CD4-positive, alpha-beta memory T cell (primary cell): ENCODE results near the gene SFMBT2. TPM values are rescaled to one million over a fixed set of nuclear protein-coding genes. Genes with fewer than 3 reads are reported as not detected.
A peak's percentile ranks its signal among the peaks of the same experiment; 100 is the strongest.

Experiments used
- CTCF ChIA-PET: fragments of 350-600 bp; sonication (Branson Sonifier 250); formaldehyde crosslinking; loops from one replicate; lab custom pipeline; 2021; ENCODE audit warnings: inconsistent platforms; ENCODE audit not compliant: partially characterized antibody; lab: Charles Lee
- POLR2A ChIA-PET: fragments of 350-600 bp; sonication (Branson Sonifier 250); formaldehyde crosslinking; loops from one replicate; lab custom pipeline; 2021; ENCODE audit not compliant: partially characterized antibody; lab: Charles Lee
- DNase-seq, 5 donors: peaks; one replicate each; pipeline versions ENCODE4 v3.0.0 to v3.0.0-alpha.2; 2020 to 2022; ENCODE audit warnings: mixed read lengths in 1 of 5
- H3K27ac ChIP-seq: one replicate; pipeline ENCODE4 v1.7.0; 2013; ENCODE audit warnings: low read depth, low read length
- H3K27me3 ChIP-seq: 2 replicates; pipeline ENCODE4 v1.7.0; 2013; ENCODE audit warnings: mild to moderate bottlenecking, low read length, moderate library complexity; ENCODE audit not compliant: insufficient read depth
- H3K36me3 ChIP-seq: 2 replicates; pipeline ENCODE4 v1.7.0; 2013; ENCODE audit warnings: mild to moderate bottlenecking, low read length, moderate library complexity; ENCODE audit not compliant: insufficient read depth
- H3K4me1 ChIP-seq: 2 replicates; pipeline ENCODE4 v1.7.0; 2013; ENCODE audit warnings: mild to moderate bottlenecking, low read length, moderate library complexity; ENCODE audit not compliant: insufficient read depth
- H3K4me3 ChIP-seq, 2 donors: one replicate each; pipeline ENCODE4 v1.7.0; 2013; ENCODE audit warnings: low read length in 2 of 2, mild to moderate bottlenecking in 1 of 2
- H3K9me3 ChIP-seq, 2 donors: one replicate each; pipeline ENCODE4 v1.7.0; 2013; ENCODE audit warnings: low read length in 2 of 2, control low read depth in 1 of 2; ENCODE audit not compliant: control insufficient read depth in 1 of 2
- H3K27ac Mint-ChIP-seq, 7 donors: one replicate each; pipeline ENCODE4 v1.8.0; 2020 to 2021; ENCODE audit warnings: mixed read lengths in 7 of 7, mild to moderate bottlenecking in 6 of 7, inconsistent platforms in 3 of 7, moderate library complexity in 3 of 7
- H3K27me3 Mint-ChIP-seq, 2 donors: one replicate each; pipeline ENCODE4 v1.8.0; 2020 to 2021; ENCODE audit warnings: mixed read lengths in 2 of 2
- H3K36me3 Mint-ChIP-seq, 2 donors: one replicate each; pipeline ENCODE4 v1.8.0; 2020 to 2021; ENCODE audit warnings: mixed read lengths in 2 of 2, inconsistent platforms in 1 of 2, mild to moderate bottlenecking in 1 of 2
- H3K4me1 Mint-ChIP-seq, 4 donors: one replicate each; pipeline ENCODE4 v1.8.0; 2020 to 2021; ENCODE audit warnings: mixed read lengths in 4 of 4, mild to moderate bottlenecking in 1 of 4
- H3K4me3 Mint-ChIP-seq, 8 donors: one replicate each; pipeline ENCODE4 v1.8.0; 2020 to 2021; ENCODE audit warnings: mixed read lengths in 8 of 8, mild to moderate bottlenecking in 7 of 8, moderate library complexity in 6 of 8, inconsistent platforms in 3 of 8
- H3K9me3 Mint-ChIP-seq, 8 donors: one replicate each; pipeline ENCODE4 v1.8.0; 2020 to 2021; ENCODE audit warnings: mixed read lengths in 8 of 8, mild to moderate bottlenecking in 5 of 8, inconsistent platforms in 3 of 8, moderate library complexity in 1 of 8
- intact Hi-C: fragments of 100-400 bp; cut with micrococcal nuclease; formaldehyde crosslinking; loops from one replicate; pipeline ENCODE4 v1.15.1; 2023
- polyA plus RNA-seq, 2 donors: library from polyadenylated mRNA; unstranded; fragments of 300-500 nt; fragmentation: Illumina TruSeq; gene quantifications; one replicate each; pipeline ENCODE4 v1.2.3, GENCODE V29; 2021
- total RNA-seq, 2 experiments: library from RNA; stranded (reverse); gene quantifications; one replicate each; pipeline ENCODE4 v1.2.3, GENCODE V29; 2021

SFMBT2 gene
- total and polyA plus RNA-seq, 4 experiments from 2014 or later, result 1.7 to 22.3 (median 11.7) TPM

DNA sequence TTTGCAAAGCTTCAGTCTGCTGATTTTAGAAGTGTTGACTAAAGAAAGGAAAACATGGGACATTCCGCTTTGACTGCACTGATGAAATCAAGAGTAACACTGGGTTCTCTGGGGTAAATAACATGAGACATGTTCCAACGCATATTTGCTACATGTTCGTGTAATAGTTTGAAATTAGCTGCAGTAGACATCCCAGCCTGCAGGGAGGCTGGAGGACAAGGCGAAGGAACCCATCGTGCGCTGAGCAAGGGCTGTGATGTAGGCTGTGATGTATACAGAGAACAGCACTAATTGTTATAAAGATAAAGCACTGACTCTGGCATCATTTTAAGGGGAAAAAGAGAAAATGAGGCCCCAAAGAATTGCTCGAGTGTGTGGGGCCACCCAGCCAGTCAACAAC is 40.3 kb downstream of the SFMBT2 start:
- no peak overlapping the region for H3K4me3 ChIP-seq
- no peak for DNase-seq
- H3K36me3 Mint-ChIP-seq, result peaks cover 63 to 74% of the 10 kb centered on the region in 2 donors
- no peaks in the 10 kb centered on the region for H3K27me3 ChIP-seq
- H3K27me3 Mint-ChIP-seq, result no peaks in the 10 kb centered on the region
- H3K4me3 Mint-ChIP-seq, result no peak overlapping the region
- no peaks in the 10 kb centered on the region for H3K4me1 ChIP-seq
- ChIA-PET CTCF (interaction anchor here (1.0 kb wide), 1 partner anchor 13 kb away, joined by 4 read pairs; no protein-coding TSS in a partner anchor), POLR2A (no interaction called here)
- H3K4me1 Mint-ChIP-seq, result peaks cover 0 to 4% (median under 1%) of the 10 kb centered on the region in 4 donors
- intact Hi-C loops, result no loop called here
- H3K27ac ChIP-seq, result no peak overlapping the region
- H3K27ac Mint-ChIP-seq, result no peak overlapping the region
- no peaks in the 10 kb centered on the region for H3K9me3 Mint-ChIP-seq
- peaks cover 45% of the 10 kb centered on the region for H3K36me3 ChIP-seq
- H3K9me3 ChIP-seq, result no peaks in the 10 kb centered on the region

DNA sequence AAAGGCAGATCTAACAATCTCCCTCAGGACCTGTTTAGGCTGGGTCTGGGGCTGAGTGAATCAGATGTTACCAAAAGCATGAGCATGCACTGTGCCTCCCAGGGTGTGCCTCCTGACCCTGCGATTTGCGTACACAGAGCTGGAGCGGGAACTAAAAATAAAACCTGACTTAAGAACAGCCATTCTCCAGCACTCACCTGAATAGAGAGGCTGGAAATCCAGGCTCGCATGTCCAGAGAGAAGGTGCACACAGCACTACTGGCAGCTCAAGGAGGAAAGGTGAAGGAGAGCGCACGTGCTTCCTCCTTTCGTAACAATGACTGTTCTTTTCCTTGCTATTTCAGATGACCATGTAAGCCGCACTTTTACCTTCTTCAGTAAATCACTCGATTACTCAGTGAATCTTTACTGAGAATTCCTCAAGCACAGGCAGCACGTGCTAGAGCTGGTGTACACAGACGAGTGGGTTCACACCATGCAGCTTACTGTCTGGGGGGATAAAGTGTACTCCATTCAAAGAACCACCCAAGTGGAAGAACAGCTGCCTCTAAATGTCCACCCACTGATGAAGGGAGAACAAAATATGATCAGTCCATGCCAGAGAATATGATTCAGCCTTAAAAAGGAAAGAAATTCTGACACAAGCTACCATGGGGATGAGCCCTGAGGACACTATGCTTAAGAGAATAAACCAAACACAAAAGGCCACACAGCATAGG is 45.6 kb downstream of the SFMBT2 start:
- Mint-ChIP-seq H3K4me3 (no peak overlapping the region), H3K27me3 (no peaks in the 10 kb centered on the region), H3K9me3 (peaks cover 0 to 5% (median 0%) of the 10 kb centered on the region in 8 donors), H3K27ac (no peak overlapping the region), H3K4me1 (peaks cover 0 to 6% (median 1%) of the 10 kb centered on the region in 4 donors), H3K36me3 (peaks cover 70 to 82% of the 10 kb centered on the region in 2 donors)
- ChIA-PET POLR2A (no interaction called here), CTCF (interaction anchor here (2.1 kb wide), 1 partner anchor 445 kb away, joined by 4 read pairs; no protein-coding TSS in a partner anchor)
- peaks cover 40% of the 10 kb centered on the region for H3K36me3 ChIP-seq
- no peaks in the 10 kb centered on the region for H3K4me1 ChIP-seq
- no peaks in the 10 kb centered on the region for H3K27me3 ChIP-seq
- no peak for DNase-seq
- H3K27ac ChIP-seq, result no peak overlapping the region
- no peaks in the 10 kb centered on the region for H3K9me3 ChIP-seq
- H3K4me3 ChIP-seq, result no peak overlapping the region
- intact Hi-C loops, result no loop called here

DNA sequence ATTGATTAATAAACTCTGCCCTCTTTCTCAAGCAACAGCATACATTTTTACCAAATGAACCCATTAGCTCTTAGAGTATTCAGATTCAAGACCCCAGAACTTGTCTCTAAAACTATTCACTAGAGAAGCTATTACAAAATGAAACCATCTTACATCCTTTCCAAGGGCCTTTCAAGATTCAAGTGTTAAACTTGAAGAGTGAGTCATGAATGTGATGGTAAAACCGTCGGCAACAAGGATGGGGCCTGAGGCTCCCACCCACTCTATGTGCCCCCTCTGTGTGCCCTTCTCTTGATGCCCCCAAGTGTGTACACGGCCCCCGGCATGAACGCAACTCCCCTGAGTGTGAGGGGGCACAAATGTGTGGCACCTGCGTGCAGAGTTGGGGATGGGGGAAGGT is 46.4 kb downstream of the SFMBT2 start:
- Mint-ChIP-seq H3K4me1 (peaks cover 0 to 9% (median 3%) of the 10 kb centered on the region in 4 donors), H3K27me3 (no peaks in the 10 kb centered on the region), H3K36me3 (peaks cover 71 to 81% of the 10 kb centered on the region in 2 donors), H3K27ac (peak overlapping the region in 1 of 7 donors; percentile 73), H3K9me3 (peaks cover 0 to 5% (median 0%) of the 10 kb centered on the region in 8 donors), H3K4me3 (no peak overlapping the region)
- no peaks in the 10 kb centered on the region for H3K27me3 ChIP-seq
- intact Hi-C loops, result no loop called here
- CTCF ChIA-PET, result interaction anchor here (2.1 kb wide), 1 partner anchor 445 kb away, joined by 4 read pairs; no protein-coding TSS in a partner anchor
- H3K27ac ChIP-seq, result no peak overlapping the region
- no peaks in the 10 kb centered on the region for H3K4me1 ChIP-seq
- no peak for DNase-seq
- H3K4me3 ChIP-seq, result no peak overlapping the region
- no peaks in the 10 kb centered on the region for H3K9me3 ChIP-seq
- peaks cover 33% of the 10 kb centered on the region for H3K36me3 ChIP-seq
- POLR2A ChIA-PET, result no interaction called here

- intact Hi-C loops, result no loop called here
- Histone ChIP-seq H3K9me3 (no peaks in the 10 kb centered on the region), H3K4me3 (no peak overlapping the region), H3K27me3 (no peaks in the 10 kb centered on the region), H3K36me3 (peaks cover 25% of the 10 kb centered on the region), H3K4me1 (no peaks in the 10 kb centered on the region), H3K27ac (no peak overlapping the region)
- CTCF ChIA-PET, result no interaction called here
- POLR2A ChIA-PET, result no interaction called here
- no peak for DNase-seq
- H3K36me3 Mint-ChIP-seq, result peaks cover 76 to 88% of the 10 kb centered on the region in 2 donors
- H3K27me3 Mint-ChIP-seq, result no peaks in the 10 kb centered on the region
- peaks cover 0 to 5% (median 1%) of the 10 kb centered on the region in 8 donors for H3K9me3 Mint-ChIP-seq
- no peak overlapping the region for H3K4me3 Mint-ChIP-seq
- H3K4me1 Mint-ChIP-seq, result peaks cover 3 to 9% (median 5%) of the 10 kb centered on the region in 4 donors
- no peak overlapping the region for H3K27ac Mint-ChIP-seq
Observed at GRCh38 chr10:7363700-7364099, 47.1 kb downstream of the SFMBT2 start.

GRCh38 chr10:7362471-7362870 is 48.4 kb downstream of the SFMBT2 start:
- intact Hi-C loops, result no loop called here
- Mint-ChIP-seq H3K27me3 (no peaks in the 10 kb centered on the region), H3K36me3 (peaks cover 72 to 85% of the 10 kb centered on the region in 2 donors), H3K4me3 (no peak overlapping the region), H3K9me3 (peaks cover 0 to 6% (median 3%) of the 10 kb centered on the region in 8 donors), H3K4me1 (peaks cover 6 to 14% (median 8%) of the 10 kb centered on the region in 4 donors), H3K27ac (no peak overlapping the region)
- ChIA-PET POLR2A (no interaction called here), CTCF (interaction anchor here (0.9 kb wide), 1 partner anchor 16 kb away, joined by 3 read pairs; no protein-coding TSS in a partner anchor)
- H3K27ac ChIP-seq, result no peak overlapping the region
- DNase-seq, result no peak
- no peak overlapping the region for H3K4me3 ChIP-seq
- H3K4me1 ChIP-seq, result no peaks in the 10 kb centered on the region
- peaks cover 15% of the 10 kb centered on the region for H3K36me3 ChIP-seq
- no peaks in the 10 kb centered on the region for H3K9me3 ChIP-seq
- H3K27me3 ChIP-seq, result no peaks in the 10 kb centered on the region

GRCh38 chr10:7361316-7361715 is 49.5 kb downstream of the SFMBT2 start:
- no peak overlapping the region for H3K4me3 Mint-ChIP-seq
- H3K4me1 Mint-ChIP-seq, result peaks cover 7 to 20% (median 12%) of the 10 kb centered on the region in 4 donors
- H3K36me3 ChIP-seq, result peaks cover 11% of the 10 kb centered on the region
- ChIA-PET POLR2A (no interaction called here), CTCF (interaction anchor here (0.9 kb wide), 1 partner anchor 14 kb away, joined by 3 read pairs; no protein-coding TSS in a partner anchor)
- no peaks in the 10 kb centered on the region for H3K9me3 ChIP-seq
- peaks cover 70 to 84% of the 10 kb centered on the region in 2 donors for H3K36me3 Mint-ChIP-seq
- no peak overlapping the region for H3K4me3 ChIP-seq
- no peaks in the 10 kb centered on the region for H3K27me3 ChIP-seq
- intact Hi-C loops, result no loop called here
- H3K27me3 Mint-ChIP-seq, result no peaks in the 10 kb centered on the region
- no peak overlapping the region for H3K27ac ChIP-seq
- H3K27ac Mint-ChIP-seq, result no peak overlapping the region
- DNase-seq, result no peak
- H3K9me3 Mint-ChIP-seq, result peaks cover 0 to 6% (median 3%) of the 10 kb centered on the region in 8 donors
- no peaks in the 10 kb centered on the region for H3K4me1 ChIP-seq

DNA sequence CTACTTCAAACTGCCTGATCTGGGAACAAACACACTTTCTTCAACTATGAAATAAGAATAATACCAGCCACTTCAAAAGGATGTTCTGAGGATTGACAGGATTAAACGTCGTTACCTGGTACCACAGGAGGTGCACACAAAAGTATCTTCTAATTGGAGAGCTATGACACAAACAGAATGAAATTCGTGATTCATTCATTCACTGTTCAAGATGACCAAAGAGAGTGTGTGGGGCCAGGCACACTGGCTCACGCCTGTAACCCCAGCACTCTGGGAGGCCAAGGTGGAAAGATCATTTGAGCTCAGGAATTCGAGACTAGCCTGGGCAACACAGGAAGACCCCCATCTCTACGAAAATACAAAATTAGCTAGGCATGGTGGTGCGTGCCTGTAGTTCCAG is 50.9 kb downstream of the SFMBT2 start:
- Histone ChIP-seq H3K36me3 (peaks cover 8% of the 10 kb centered on the region), H3K27me3 (no peaks in the 10 kb centered on the region), H3K9me3 (no peaks in the 10 kb centered on the region), H3K27ac (no peak overlapping the region), H3K4me3 (no peak overlapping the region), H3K4me1 (no peaks in the 10 kb centered on the region)
- no peak for DNase-seq
- Mint-ChIP-seq H3K27ac (no peak overlapping the region), H3K27me3 (no peaks in the 10 kb centered on the region), H3K9me3 (peaks cover 0 to 6% (median 3%) of the 10 kb centered on the region in 8 donors), H3K4me1 (peaks cover 6 to 26% (median 12%) of the 10 kb centered on the region in 4 donors), H3K36me3 (peaks cover 60 to 73% of the 10 kb centered on the region in 2 donors), H3K4me3 (no peak overlapping the region)
- CTCF ChIA-PET, result no interaction called here
- intact Hi-C loops, result no loop called here
- POLR2A ChIA-PET, result no interaction called here
